GM19351 (cell line): ENCODE results near the gene ZNF575.
"Not testable (repeated sequence)": the region's sequence is repeated elsewhere in the genome, so short reads cannot be mapped to it uniquely, and the experiment has no call there.

ENCODE experiments used
- ATAC-seq: cut with Tn5 transposase; IDR thresholded peaks from one replicate; pipeline ENCODE4 v1.9.1; 2021; ENCODE audit warnings: mild to moderate bottlenecking, moderate library complexity; ENCODE audit not compliant: unreplicated experiment

Gene ZNF575

DNA sequence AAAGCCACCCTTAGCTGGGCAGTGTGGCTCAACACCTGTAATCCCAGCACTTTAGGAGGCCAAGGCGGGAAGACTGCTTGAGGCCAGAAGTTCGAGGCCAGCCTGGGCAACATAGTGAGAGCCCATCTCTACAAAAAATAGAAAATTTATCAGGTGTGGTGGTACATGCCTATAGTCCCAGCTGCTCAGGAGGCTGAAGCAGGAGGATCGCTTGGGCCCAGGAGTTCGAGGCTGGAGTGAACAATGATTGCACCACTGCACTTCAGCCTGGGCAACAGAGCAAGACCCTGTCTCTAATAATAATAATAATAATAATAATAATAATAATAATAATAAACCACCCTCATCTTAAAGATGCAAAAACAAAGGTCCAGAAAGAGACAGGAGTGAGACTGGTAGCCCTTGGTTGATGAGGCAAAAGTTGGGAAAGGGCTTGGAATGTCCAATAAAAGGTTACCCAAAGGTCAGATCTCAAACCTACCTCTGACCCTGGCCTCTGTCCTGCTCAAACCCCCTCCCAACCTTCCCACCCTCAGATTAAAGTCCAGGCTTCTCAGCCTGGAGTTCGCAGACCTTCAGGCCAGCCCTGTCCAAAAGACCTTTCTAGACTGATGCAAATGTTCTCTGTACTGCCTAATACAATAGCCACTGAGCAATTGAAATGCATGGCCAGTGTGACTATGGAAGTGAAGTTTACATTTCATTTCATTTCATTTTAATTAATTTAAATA is 9.1 kb downstream of the ZNF575 start:
- no peak for ATAC-seq

DNA sequence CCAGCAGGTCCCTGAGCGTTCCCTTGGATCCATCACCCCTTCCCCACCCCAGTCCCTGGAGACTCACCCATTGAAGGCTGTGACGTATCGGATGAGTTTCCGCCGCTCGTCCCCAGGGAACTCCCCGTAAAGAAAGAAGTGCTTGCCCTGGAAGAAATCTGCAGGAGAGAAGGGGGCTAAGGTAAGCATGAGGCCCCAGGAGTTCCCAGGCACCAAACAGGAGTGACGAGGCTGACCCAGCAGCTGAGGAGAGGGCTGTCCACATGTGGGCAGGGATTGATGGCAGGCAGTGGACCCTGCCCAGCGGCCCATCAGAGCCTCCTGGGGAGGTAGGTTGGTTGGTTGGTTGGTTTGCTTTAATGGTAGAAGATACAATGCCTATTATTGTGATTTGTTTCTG is 11.1 kb downstream of the ZNF575 start:
- no peak for ATAC-seq

DNA sequence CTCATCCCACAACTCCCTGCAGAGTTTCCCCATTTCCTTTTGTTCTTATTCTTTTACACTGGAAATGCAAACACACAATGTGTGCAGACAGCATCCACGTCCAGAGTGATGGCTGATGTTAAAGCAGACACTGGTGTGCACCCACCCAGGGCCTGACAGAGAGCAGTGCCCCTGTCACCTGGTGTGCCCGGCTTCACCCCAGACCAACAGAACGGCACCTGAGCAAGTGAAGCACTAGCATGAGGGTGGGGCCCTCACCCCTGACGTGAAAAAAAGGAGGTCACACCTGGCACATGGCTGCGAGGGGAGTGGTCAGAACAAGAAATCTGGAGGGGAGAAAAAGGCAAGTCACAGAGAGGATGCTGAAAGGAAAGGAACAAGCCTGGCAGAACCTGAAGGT is 12.3 kb downstream of the ZNF575 start:
- ATAC-seq = no peak

GRCh38 chr19:43545981-43546380 is 13.0 kb downstream of the ZNF575 start:
- no peak for ATAC-seq

DNA sequence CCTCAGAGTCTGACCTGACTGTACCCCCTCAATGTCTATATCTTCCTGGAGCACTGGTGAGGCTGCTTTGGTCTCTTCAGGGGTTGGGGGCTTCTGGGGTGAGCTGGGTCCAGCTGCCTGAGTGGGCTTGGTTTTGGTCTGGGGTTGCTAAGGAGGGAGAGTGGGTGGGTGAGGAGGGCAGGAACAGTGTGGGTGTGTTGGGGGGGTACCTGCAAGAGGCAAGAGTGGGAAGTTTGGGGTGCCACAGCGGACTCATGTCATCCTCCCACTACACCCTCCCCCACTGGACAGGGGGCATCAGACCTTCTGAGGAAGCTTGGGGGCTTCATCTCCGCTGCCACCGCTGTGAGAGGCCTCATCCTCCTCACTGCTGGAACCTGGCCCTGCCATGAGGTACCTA is 13.6 kb downstream of the ZNF575 start:
- ATAC-seq = no peak

DNA sequence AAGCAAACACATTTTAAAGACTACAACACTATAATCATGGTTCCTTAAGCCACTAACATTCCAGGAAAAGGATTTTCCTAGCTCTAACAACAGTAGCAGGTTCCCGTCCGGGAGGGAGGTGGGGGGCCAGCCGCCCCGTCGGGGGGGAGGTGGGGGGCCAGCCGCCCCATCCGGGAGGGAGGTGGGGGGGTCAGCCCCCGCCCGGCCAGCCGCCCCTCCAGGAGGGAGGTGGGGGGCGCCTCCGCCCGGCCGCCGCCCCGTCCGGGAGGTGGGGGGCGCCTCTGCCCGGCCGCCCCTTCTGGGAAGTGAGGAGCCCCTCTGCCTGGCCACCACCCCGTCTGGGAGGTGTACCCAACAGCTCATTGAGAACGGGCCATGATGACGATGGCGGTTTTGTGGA is 14.9 kb downstream of the ZNF575 start:
- not testable (repeated sequence) for ATAC-seq

DNA sequence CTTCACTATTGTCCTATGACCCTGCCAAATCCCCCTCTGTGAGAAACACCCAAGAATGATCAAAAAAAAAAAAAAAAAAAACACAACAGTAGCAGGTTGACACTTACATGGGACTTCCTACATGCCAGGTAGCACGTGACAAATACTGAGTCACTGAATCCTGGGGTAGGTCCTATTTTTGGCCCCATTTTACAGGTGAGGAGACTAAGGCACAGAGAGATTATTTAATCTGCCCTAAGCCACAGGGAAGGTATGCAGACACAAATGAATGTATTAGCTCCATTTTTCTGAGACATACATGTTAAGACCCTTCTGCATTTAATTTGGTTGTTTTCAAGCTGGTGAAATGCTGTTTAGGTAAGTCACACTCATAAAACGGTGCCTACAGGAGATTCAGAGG is 15.7 kb downstream of the ZNF575 start:
- no peak for ATAC-seq

DNA sequence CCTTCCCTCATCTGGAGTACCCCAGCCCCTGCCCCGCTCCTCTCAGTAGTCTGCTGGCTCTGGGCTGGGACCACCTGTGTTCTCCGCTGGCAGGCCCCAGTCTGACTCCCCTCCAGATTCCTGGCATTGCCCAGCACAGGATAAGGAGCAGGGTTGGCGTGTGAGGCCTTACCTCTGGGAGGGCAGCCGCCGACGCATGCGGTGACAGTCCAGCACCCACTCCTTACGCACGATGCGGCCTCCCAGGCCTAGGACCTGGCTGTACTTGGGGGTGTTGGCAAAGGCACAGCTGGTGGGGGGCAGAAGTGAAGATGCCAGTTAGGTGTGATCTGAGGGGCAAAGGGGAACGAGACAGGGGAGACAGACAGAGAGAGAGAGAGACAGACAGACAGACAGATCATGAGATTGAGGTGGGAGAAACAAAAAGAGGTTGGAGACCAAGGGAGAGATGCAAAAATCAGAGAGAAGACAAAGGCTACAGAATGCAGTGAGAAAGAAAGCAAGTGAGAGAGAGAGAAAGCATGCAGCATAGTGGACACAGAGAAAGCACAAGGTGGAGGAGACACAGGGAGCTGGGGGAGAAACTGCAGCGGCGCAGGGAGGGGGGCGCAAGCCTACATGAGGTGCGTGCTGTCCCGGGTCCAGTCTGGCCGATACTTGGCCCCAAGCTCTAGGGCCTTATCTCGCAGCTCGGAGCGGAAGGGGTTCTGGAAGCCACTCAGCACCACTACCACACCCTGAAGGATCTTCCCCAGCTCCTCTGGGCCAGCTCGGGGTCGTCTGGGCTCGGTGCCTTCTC is 18.6 kb downstream of the ZNF575 start:
- no peak for ATAC-seq

DNA sequence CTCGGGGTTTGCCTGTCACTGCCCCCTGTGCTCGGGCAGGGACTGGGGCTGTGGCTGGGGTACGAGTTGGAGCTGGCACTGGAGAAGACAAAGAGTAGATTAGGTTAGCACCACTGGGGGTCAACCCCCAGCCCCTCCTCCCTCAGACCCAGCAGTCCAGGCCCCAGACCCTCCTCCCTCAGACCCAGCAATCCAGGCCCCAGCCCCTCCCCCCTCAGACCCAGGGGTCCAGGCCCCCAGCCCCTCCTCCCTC is 19.1 kb downstream of the ZNF575 start:
- no peak for ATAC-seq

DNA sequence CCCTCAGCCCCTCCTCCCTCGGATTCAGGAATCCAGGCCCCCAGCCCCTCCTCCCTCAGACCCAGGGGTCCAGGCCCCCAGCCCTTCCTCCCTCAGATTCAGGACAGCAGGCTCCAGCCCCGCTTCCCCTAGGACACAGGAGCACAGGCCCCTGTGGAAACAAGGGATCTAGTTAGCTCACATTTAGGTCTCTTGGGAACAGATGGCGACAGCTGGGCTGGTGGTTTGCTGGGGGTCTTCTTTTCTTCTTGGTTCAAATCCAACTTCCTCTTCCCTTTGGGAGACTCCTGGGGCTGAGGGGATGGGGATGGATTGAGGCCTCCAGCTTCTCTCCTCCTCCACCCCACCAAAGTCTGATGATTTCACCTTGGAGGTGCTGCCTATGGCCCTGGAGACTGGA is 19.6 kb downstream of the ZNF575 start:
- ATAC-seq = no peak

DNA sequence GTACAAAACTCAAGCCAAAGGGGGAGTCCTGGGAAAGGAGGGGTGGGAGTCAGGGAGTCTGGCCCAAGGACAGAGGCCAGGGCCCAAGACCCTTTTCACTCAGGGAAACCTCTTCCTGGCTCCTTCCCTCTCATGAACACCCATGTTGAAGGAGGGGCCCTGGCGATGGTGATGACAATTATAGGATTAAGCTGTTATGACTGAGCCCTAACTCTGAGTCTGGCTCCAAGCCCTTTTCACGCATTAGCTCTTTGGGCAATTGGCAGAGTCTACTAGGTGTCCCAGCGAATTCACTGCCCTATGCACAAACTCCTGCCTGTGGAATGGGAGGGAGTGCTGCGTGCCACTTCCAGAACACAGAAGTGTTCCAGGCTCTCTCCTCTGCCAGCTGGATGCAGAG is 20.7 kb downstream of the ZNF575 start:
- no peak for ATAC-seq

GRCh38 chr19:43554317-43554895 is 21.4 kb downstream of the ZNF575 start:
- no peak for ATAC-seq

DNA sequence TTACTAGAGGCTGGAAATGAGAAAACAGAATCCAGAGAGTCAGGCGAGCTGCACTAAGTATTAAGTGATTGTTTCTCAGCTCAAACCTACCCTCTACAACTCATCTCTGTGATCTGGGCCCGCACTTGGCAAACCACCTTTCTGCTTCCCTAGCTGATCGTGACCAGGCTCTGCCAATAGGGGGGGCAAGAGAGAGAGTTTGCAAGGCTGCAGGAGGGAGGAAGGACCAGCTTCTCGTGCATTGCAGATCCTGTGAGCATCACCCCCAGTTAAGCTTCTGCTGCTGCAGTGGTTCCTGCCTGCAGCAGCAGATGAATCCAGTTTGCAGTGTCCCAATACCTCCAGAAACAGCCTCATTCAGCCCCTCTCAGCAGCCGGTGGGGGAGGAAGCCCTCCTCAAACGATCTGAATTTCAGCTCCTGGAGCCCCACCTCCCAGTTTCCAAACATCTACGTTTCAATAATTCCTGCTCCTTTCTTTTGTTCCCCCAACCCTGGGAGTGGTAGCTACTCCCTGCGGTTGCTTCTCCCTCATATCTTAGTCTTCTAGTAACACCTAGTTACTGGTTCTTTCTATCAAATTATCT is 22.3 kb downstream of the ZNF575 start:
- no peak for ATAC-seq

GRCh38 chr19:43560687-43561086 is 27.7 kb downstream of the ZNF575 start:
- no peak for ATAC-seq

DNA sequence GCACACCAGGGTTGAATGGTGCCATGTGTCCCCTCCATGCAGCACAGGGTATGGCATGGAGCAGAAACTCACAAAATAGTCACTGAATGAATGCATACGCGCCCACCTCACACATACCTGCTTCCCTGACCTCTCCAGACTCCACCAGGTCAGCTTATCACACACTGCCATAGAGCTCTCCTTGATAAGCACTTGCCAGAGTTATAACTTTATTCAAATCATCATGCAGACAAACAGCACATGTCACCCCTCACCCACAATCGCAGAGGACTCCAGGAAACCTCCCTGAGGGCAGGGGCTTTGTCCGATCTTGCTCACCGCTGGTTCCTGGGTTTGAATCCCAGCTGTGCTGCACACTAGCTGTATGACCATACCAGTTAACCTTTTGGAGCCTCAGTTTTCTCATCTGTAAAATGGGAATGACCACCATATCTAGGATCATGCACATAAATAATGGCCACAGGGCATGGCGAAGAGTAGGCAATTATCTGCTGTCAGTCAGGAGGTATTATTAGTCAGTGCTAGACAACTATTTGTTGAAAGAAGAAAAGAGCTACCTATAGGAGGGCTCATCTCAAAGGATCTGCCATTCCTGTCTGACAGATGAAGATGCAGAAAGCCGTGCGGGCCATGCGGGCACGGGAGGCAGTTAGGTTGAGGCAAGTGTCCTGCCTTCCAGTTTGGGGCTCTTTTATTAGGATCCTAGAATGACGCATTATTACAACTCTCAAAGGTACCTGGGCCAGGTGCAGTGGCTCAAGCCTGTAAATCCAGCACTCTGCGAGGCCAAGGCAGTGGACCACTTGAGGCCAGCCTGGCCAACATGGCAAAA is 28.4 kb downstream of the ZNF575 start:
- no peak for ATAC-seq

DNA sequence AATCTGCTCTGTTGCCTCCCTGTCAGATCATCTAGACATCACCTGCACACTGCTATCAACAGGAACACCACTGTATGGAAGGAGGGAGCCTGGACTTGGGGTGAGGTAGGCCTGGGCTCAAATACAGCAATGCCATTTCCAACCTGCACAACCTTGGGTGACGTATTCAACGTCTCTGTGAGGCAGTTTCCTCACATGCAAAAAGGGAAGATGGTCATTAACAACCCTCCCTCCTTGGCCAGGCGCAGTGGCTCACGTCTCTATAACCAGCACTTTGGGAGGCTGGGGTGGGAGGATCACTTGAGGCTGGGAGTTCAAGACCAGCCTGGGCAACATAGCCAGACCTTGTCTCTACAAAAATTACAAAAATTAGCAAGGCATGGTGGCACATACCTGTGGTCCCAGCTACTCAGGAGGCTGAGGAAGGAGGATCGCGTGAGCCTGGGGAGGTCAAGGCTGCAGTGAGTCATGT is 29.3 kb downstream of the ZNF575 start:
- ATAC-seq = no peak

DNA sequence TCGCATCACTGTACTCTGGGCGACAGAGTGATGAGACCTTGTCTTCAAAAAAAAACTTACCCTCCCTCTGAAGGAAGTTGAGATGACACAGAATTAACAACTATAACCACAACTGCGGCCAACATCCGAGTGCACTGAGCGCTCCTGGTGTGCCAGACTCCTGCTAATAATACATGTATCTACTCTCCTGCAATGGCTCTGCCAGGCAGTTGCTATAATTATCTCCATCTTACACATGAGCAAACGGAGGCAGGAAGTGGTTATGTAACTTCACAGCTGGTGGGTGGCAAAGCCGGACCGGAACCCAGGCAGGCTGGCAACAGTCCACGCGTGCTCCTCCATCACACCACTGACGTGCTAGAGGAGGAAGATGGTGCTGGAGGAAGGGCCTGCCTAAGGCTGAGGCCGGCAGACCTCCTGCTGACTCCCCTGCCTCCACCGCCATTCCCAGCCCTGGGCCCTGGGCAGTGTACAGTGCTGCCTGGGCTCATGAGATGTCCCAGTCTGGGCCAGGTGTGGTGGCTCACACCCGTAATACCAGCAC is 29.8 kb downstream of the ZNF575 start:
- ATAC-seq = peak; percentile 70

GRCh38 chr19:43563816-43564457 is 30.9 kb downstream of the ZNF575 start:
- no peak for ATAC-seq

DNA sequence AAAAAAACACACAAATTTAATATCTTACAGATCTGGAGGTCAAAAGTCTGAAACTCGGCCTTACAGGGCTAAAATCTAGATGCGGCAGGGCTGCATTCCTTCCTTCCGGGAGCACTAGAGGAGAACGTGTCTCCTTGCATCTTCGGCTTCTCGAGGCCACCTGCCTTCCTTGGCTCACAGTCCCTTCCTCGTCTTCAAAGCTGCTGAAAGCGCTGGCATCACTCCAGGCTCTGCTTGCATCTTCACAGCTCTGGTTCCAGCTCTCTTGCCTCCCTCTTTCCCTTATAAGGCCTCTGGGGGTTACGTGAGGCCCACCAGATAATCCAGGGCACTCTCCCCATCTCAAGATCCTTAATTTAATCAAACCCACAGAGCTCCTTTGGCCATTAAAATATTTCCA is 31.8 kb downstream of the ZNF575 start:
- ATAC-seq = no peak

- ATAC-seq = no peak
Observed at GRCh38 chr19:43569657-43570056, 36.7 kb downstream of the ZNF575 start.
